K562 (cell line): ENCODE results near the gene TNFRSF13B. TPM values are rescaled to one million over a fixed set of nuclear protein-coding genes. Genes with fewer than 3 reads are reported as not detected.
A peak's percentile ranks its signal among the peaks of the same experiment; 100 is the strongest.

ENCODE experiments used
- ATAC-seq: fragments of 200-7000 bp; cut with Tn5 transposase; 3 replicates; pipeline ENCODE4 v1.9.1; 2020; ENCODE audit warnings: moderate library complexity
- BruUV-seq: library from RNA; stranded (reverse); fragments of 400-500 nt; replicated peaks from 2 replicates; lab custom pipeline; 2021; lab: Mats Ljungman, UMichigan
- CTCF ChIA-PET: fragments of 300-600 bp; formaldehyde crosslinking; extraction: SDS; loops from one replicate; lab custom pipeline; 2021; ENCODE audit warnings: low intra/inter-chr PET ratio; lab: Yijun Ruan, JAX
- POLR2A ChIA-PET: fragments of 300-600, 350-650 bp; sonication (Branson Sonifier 250); formaldehyde crosslinking; extraction: SDS; loops from one replicate; lab custom pipeline; 2021; ENCODE audit warnings: antibody characterized with exemption, inconsistent platforms; lab: Yijun Ruan, JAX
- DNase-seq, 4 experiments: peaks; one replicate each; pipeline versions ENCODE4 v3.0.0 to v3.0.0-alpha.2; 2011 to 2018; ENCODE audit warnings: low spot score in 3 of 4, mixed read lengths in 3 of 4; ENCODE audit errors: extremely low read depth in 1 of 4
- FAIRE-seq: peaks from 2 replicates; lab custom pipeline; 2011; peaks lifted over from hg19 to GRCh38; lab: Jason Lieb, UNC
- H2AFZ ChIP-seq: 2 replicates; pipeline ENCODE4 v1.6.0; 2011; ENCODE audit warnings: low read depth, low read length, control low read depth, inconsistent platforms
- H3K27ac ChIP-seq: fragments of 200-600 bp; 3 replicates; pipeline ENCODE4 v1.8.0; 2011; ENCODE audit warnings: low read depth, mild to moderate bottlenecking, control low read depth, inconsistent platforms, low read length, moderate library complexity, mixed read lengths; ENCODE audit errors: extremely low read depth
- H3K27me3 ChIP-seq, 2 experiments: fragments of 300-600 bp in 1 of 2; 2 replicates in 1 of 2; 3 replicates in 1 of 2; pipeline versions ENCODE4 v1.6.0 to v1.8.0; 2011; ENCODE audit warnings: inconsistent platforms in 2 of 2, low read length in 2 of 2, mild to moderate bottlenecking in 1 of 2, mixed read lengths in 1 of 2, moderate library complexity in 1 of 2; ENCODE audit not compliant: control insufficient read depth in 2 of 2, insufficient read depth in 2 of 2
- H3K36me3 ChIP-seq: fragments of 300-600 bp; 3 replicates; pipeline ENCODE4 v1.8.0; 2011; ENCODE audit warnings: mild to moderate bottlenecking, low read length, inconsistent platforms; ENCODE audit not compliant: control insufficient read depth, insufficient read depth
- H3K4me1 ChIP-seq, 2 experiments: fragments of 200-600 bp in 1 of 2; replicated peaks in 1 of 2; 2 replicates in 1 of 2; 3 replicates in 1 of 2; pipeline versions ENCODE4 v1.5.1 to v1.8.0; 2011; ENCODE audit warnings: inconsistent platforms in 2 of 2, low read length in 2 of 2, mild to moderate bottlenecking in 1 of 2, mixed read lengths in 1 of 2, moderate library complexity in 1 of 2; ENCODE audit not compliant: control insufficient read depth in 2 of 2, insufficient read depth in 2 of 2
- H3K4me2 ChIP-seq: 2 replicates; pipeline ENCODE4 v1.6.1; 2011; ENCODE audit warnings: low read length, control low read depth, inconsistent platforms, mixed read lengths; ENCODE audit not compliant: insufficient read depth
- H3K4me3 ChIP-seq: fragments of 200-600 bp; sonication (generic), shearing (Covaris generic); 2 replicates; pipeline ENCODE4 v1.5.1; 2016; ENCODE audit warnings: control low read depth, inconsistent platforms
- H3K79me2 ChIP-seq: fragments of 200-600 bp; 3 replicates; pipeline ENCODE4 v1.8.0; 2011; ENCODE audit warnings: low read length, inconsistent platforms; ENCODE audit not compliant: control insufficient read depth, insufficient read depth
- H3K9ac ChIP-seq, 2 experiments: 2 replicates each; pipeline versions ENCODE4 v1.6.0 to v1.6.1; 2011; ENCODE audit warnings: low read depth in 2 of 2, low read length in 2 of 2, control low read depth in 1 of 2, inconsistent platforms in 1 of 2, mild to moderate bottlenecking in 1 of 2, mixed read lengths in 1 of 2; ENCODE audit not compliant: insufficient read depth in 1 of 2
- H3K9me1 ChIP-seq: one replicate; pipeline ENCODE4 v1.6.0; 2011; ENCODE audit warnings: inconsistent platforms, mild to moderate bottlenecking, low read length, moderate library complexity; ENCODE audit not compliant: control insufficient read depth, insufficient read depth
- H3K9me3 ChIP-seq: replicated peaks from 2 replicates; pipeline ENCODE4 v1.5.1; 2011; ENCODE audit warnings: low read depth, low read length, inconsistent platforms; ENCODE audit not compliant: control insufficient read depth, insufficient read depth
- H4K20me1 ChIP-seq: replicated peaks from 2 replicates; pipeline ENCODE4 v1.6.1; 2011; ENCODE audit warnings: low read length, inconsistent platforms, mixed read lengths; ENCODE audit not compliant: control insufficient read depth, insufficient read depth
- CBX1 ChIP-seq: sonication (generic); IDR thresholded peaks from 2 replicates; pipeline ENCODE4 v1.6.1; 2016; ENCODE audit warnings: antibody characterized with exemption, low read depth, mild to moderate bottlenecking
- DPF2 ChIP-seq: fragments of 450-650 bp; IDR thresholded peaks from 2 replicates; pipeline ENCODE4 v1.6.1; 2016
- GABPB2 ChIP-seq: fragments of 250-450 bp; sonication (Bioruptor Pico); conservative IDR thresholded peaks from 2 replicates; pipeline ENCODE4 v1.5.1; 2021; ENCODE audit warnings: mild to moderate bottlenecking
- GTF2F1 ChIP-seq: IDR thresholded peaks from 2 replicates; pipeline ENCODE4 v1.6.1; 2011; ENCODE audit warnings: low read depth, low read length, improper control_type of control experiment
- POU5F1 ChIP-seq: fragments of 150-350 bp; IDR thresholded peaks from 2 replicates; pipeline ENCODE4 v1.6.1; 2014; ENCODE audit warnings: borderline replicate concordance, low read length, low read depth, mild to moderate bottlenecking; ENCODE audit not compliant: partially characterized antibody
- SMARCB1 ChIP-seq: IDR thresholded peaks from 2 replicates; pipeline ENCODE4 v1.6.1; 2011; ENCODE audit warnings: improper control_type of control experiment, low read depth; ENCODE audit not compliant: insufficient read length
- TAF7 ChIP-seq: fragments of 450-650 bp; IDR thresholded peaks from 2 replicates; pipeline ENCODE4 v1.6.1; 2016; ENCODE audit warnings: missing genetic modification characterization, missing compliant biosample characterization
- ZNF121 ChIP-seq: sonication (generic); formaldehyde crosslinking; conservative IDR thresholded peaks from 2 replicates; pipeline ENCODE4 v1.8.0; 2022; ENCODE audit warnings: missing genetic modification reagents
- ZNF263 ChIP-seq: sonication (generic); formaldehyde crosslinking; IDR thresholded peaks from 2 replicates; pipeline ENCODE4 v1.8.0; 2022; ENCODE audit warnings: mild to moderate bottlenecking, missing genetic modification reagents, borderline replicate concordance
- WGBS: fragments of 100-300 bp; shearing (Covaris generic); methylation state at CpG from one replicate; pipeline ENCODE4 v1.1.6; 2016; ENCODE audit warnings: low coverage, mixed read lengths; ENCODE audit not compliant: insufficient coverage; ENCODE audit errors: missing lambda C conversion rate; 5-methylcytosine and 5-hydroxymethylcytosine counted together
- in situ Hi-C: fragments of 300-500 bp; cut with MboI; formaldehyde crosslinking; loops from 4 replicates; pipeline ENCODE4 v1.15.0; 2018; ENCODE audit warnings: inconsistent platforms, mixed read lengths
- intact Hi-C: fragments of 100-400 bp; cut with micrococcal nuclease; formaldehyde crosslinking; loops from 2 replicates; pipeline ENCODE4 v1.14.2; 2022
- polyA plus RNA-seq, 8 experiments: library from polyadenylated mRNA; depleted of rRNA in 4 of 8; stranded (reverse) in 5 of 8; unstranded in 3 of 8; fragments of >200 nt; fragmentation: Nextera tagmentation in 2 of 8; fragmentation: Illumina TruSeq in 1 of 8; extraction: Ambion mirVana in 2 of 8; extraction: Trizol in 1 of 8; gene quantifications; 2 replicates each; pipeline versions ENCODE4 v1.2.1 to v1.2.3, GENCODE V29; 2011 to 2014; ENCODE audit warnings: inconsistent platforms in 1 of 8, missing spikeins in 1 of 8
- total RNA-seq, 7 experiments: library from RNA; depleted of rRNA in 6 of 7; stranded (reverse); fragments of >200 nt in 6 of 7; fragmentation: Illumina TruSeq in 2 of 7; extraction: Trizol in 2 of 7; gene quantifications; 2 replicates each; pipeline versions ENCODE4 v1.2.1 to v1.2.3, GENCODE V29; 2011 to 2021; ENCODE audit warnings: low replicate concordance in 1 of 7
- TF ChIP-seq, protein P1 (sequence below), 2 experiments: fragments of 450-650 bp; IDR thresholded peaks; 2 replicates each; pipeline ENCODE4 v1.6.1; 2016; ENCODE audit warnings: mild to moderate bottlenecking in 2 of 2, borderline replicate concordance in 1 of 2, low read depth in 1 of 2, moderate library complexity in 1 of 2

Gene TNFRSF13B
- total and polyA plus RNA-seq, 9 of the 15 experiments (the other 6 are each of a cell fraction or from before 2014, with no cell fraction given) = not detected

- intact Hi-C loops (loop anchor here (5.0 kb wide), 1 partner anchor 141 kb away; no protein-coding TSS in a partner anchor), in situ Hi-C loops (loop anchor here (10.0 kb wide), 1 partner anchor 124 kb away; no protein-coding TSS in a partner anchor)
- no TSS peak for BruUV-seq
- no peak overlapping the region for H3K4me3 ChIP-seq
- CTCF ChIA-PET = interaction anchor here (0.6 to 1.9 kb wide), 5 partner anchors 15 to 145 kb away, joined by 3 to 9 read pairs (median 3); no protein-coding TSS in a partner anchor
- no peaks in the 10 kb centered on the region for H3K9me3 ChIP-seq
- peaks cover 0 to 11% of the 10 kb centered on the region in 2 experiments; a peak in 2 of 5 replicates for H3K4me1 ChIP-seq
- H3K36me3 ChIP-seq = no peaks in the 10 kb centered on the region
- no peak overlapping the region for H2AFZ ChIP-seq
- POLR2A ChIA-PET = no interaction called here
- DNase-seq = no peak
- peak; percentile 38 for ATAC-seq
- H3K9me1 ChIP-seq = no peaks in the 10 kb centered on the region
- no peak overlapping the region for H3K27ac ChIP-seq
- H3K4me2 ChIP-seq = no peak overlapping the region
- no peaks in the 10 kb centered on the region for H4K20me1 ChIP-seq
- H3K27me3 ChIP-seq = peaks cover 0 to 7% of the 10 kb centered on the region in 2 experiments; a peak in 1 of 5 replicates
- H3K9ac ChIP-seq = no peak overlapping the region; a peak in 1 of 4 replicates
- TF ChIP-seq CBX1 (no peak), DPF2 (no peak), GTF2F1 (no peak), ZNF121 (no peak), SMARCB1 (no peak), GABPB2 (CRISPR knock-in tag) (no peak), ZNF263 (CRISPR knock-in tag) (no peak), TAF7 (tag) (no peak), POU5F1 (no peak)
- TF ChIP-seq, protein P1, sequence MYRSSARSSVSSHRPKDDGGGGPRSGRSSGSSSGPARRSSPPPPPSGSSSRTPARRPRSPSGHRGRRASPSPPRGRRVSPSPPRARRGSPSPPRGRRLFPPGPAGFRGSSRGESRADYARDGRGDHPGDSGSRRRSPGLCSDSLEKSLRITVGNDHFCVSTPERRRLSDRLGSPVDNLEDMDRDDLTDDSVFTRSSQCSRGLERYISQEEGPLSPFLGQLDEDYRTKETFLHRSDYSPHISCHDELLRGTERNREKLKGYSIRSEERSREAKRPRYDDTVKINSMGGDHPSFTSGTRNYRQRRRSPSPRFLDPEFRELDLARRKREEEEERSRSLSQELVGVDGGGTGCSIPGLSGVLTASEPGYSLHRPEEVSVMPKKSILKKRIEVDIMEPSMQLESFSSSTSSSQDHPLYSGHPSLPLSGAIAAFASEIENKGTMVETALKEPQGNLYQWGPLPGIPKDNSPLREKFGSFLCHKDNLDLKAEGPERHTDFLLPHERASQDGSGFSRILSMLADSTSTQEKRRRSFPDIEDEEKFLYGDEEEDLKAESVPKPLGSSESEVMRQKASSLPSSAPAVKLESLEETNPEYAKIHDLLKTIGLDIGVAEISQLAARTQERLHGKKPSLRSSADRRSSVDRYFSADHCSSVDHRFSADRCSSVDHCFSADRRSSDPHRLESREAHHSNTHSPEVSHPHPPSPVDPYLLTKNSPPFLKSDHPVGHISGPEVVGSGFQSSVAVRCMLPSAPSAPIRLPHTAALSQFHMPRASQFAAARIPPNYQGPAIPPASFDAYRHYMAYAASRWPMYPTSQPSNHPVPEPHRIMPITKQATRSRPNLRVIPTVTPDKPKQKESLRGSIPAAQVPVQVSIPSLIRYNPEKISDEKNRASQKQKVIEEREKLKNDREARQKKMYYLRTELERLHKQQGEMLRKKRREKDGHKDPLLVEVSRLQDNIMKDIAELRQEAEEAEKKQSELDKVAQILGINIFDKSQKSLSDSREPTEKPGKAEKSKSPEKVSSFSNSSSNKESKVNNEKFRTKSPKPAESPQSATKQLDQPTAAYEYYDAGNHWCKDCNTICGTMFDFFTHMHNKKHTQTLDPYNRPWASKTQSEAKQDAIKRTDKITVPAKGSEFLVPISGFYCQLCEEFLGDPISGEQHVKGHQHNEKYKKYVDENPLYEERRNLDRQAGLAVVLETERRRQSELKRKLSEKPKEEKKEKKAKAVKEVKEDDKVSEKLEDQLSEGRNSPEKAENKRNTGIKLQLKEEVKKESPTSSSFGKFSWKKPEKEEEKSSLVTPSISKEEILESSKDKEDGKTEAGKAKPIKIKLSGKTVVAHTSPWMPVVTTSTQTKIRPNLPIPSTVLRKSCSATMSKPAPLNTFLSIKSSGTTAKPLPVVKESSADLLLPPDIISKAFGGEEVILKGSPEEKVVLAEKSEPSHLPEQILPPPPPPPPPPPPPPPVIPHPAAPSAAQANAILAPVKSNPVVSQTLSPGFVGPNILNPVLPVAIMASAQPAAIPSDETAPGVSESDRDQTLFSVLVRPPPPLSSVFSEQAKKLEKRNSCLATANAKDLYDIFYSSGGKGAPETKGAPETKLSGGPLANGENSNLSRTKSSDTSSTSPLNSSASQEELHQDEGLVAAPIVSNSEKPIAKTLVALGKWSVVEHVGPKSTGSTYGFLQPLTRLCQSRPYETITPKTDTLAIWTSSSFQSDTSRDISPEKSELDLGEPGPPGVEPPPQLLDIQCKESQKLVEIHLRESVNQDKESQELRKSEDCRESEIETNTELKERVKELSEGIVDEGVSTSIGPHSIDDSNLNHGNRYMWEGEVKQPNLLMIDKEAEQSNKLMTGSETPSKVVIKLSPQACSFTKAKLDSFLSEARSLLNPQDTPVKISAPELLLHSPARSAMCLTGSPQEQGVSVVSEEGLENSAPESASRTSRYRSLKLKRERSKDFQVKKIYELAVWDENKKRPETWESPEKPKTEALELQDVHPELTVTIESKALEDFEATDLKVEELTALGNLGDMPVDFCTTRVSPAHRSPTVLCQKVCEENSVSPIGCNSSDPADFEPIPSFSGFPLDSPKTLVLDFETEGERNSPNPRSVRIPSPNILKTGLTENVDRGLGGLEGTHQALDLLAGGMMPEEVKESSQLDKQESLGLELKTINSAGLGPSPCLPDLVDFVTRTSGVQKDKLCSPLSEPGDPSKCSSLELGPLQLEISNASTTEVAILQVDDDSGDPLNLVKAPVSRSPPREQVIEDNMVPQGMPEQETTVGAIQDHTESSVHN (IDR thresholded peaks at IDR 0.05; ENCODE audit: borderline replicate concordance in 1 of 2, low read depth in 1 of 2) = no peak
- 9% methylated on average over 9 of the region's 9 CpGs for WGBS
- FAIRE-seq = no peak
- H3K79me2 ChIP-seq = no peaks in the 10 kb centered on the region
Observed at GRCh38 chr17:17001076-17001777, 29.3 kb upstream of the TNFRSF13B start.
